HG03280 (cell line): ENCODE results near the gene COL4A5.
"Not testable (repeated sequence)": the region's sequence is repeated elsewhere in the genome, so short reads cannot be mapped to it uniquely, and the experiment has no call there.

Experiments
- ATAC-seq: cut with Tn5 transposase; IDR thresholded peaks from one replicate; pipeline ENCODE4 v1.9.1; 2021; ENCODE audit warnings: mild to moderate bottlenecking, moderate library complexity; ENCODE audit not compliant: unreplicated experiment

Gene COL4A5

DNA sequence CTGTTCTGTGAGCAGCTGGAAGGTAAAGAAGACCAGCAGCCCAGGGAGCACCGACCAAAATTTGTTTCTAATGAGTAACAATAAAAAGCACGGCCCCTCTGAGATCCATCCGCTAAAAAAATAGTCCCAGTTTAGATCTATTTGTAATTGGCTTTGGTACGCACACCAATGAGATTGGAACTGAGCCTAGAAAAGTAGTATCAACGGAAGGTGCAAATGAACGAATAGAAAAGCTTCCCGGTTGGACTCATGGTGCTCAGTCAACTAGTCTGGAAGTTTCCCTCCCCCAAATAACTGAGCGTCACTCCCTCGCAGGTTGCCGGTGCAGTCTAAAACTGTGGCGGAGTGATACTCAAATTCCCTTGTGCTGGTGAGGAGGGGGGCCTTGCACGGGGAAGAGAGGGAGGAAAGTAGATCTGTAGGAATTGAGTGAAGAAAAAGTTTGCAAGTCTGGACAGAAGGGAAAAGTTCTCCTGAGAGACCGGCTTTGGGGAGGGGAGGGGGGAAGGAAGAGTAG, at the start of gene COL4A5:
TSS of gene COL4A5 (plus strand) at position 413 of the 517 bp plus-strand sequence. CDS start 288 bp downstream, outside the sequence.
- ATAC-seq = no peak

GRCh38 chrX:108390976-108391717, 48.5 kb upstream of the COL4A5 start:
- ATAC-seq = not testable (repeated sequence)

- ATAC-seq = no peak
Measured at GRCh38 chrX:108396188-108396891, 43.3 kb upstream of the COL4A5 start.

GRCh38 chrX:108396986-108397385, 42.7 kb upstream of the COL4A5 start:
- no peak for ATAC-seq

DNA sequence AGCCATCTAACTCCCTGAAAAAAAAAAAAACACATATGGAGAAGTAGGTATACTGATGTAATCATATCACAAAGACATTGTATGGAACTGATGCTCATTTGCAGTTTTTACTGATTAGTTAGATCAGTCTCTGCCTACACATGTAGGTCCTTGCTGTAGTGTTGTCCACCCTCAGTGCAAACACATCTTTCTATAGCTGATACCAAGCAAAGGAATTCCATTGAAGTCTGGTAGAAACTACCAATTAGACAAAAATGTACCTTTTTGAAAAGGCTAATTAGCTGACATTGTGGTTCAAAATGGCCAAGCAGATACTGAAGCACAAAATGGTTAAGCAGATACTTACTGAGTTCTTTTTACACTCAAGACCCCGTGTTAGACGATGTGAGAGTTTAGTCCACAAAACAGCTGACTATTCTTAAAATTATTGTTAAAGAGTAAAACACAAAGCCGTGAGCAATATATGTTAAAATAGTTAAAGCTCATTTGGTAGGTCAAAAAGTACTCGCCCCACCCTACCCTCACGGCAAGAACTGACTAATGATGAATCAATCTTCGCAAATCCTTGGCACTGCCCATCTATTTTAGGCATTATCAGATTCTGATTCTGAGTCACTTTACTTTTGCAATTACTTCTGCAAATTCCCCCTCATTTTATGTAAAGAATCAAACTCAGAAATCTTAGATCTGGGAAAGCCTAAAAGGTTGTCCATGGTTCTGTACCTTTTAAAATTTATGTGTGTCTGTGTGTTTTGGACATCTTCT, 41.8 kb upstream of the COL4A5 start:
- ATAC-seq = no peak

DNA sequence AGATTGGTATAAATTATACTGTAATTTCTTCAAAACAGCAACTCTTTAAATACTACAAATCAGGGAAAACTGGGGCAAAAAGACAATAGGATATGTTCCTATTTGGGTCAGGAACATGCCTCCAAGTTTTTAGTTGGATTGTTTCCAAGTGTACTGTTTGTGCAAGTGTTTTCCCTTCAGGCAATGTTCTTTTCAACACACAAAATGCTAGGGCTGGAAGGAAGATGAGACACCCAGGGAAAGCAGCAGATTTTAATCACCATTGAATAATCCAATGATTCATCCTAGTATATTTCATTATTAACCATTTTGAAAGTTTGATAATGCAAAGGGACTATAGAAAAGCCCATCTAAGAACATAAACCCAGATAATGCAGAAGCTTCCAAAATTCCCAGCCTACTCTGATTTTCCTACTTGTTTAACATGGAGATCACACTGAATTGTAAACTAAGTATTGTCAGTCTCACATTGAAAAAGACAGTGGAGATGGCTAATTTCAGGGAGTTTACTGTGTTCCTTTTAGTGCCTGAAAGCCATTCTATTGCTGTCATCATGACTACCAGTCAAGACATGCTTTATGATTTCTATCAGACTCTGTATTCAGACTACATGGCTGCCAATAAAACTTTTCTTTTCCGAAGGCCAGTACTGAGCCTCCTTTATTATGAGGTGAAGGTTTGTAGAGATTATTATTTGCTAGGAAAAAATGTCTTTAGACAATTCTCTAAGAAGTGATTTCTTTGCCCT, 40.0 kb upstream of the COL4A5 start:
- ATAC-seq = no peak

- no peak for ATAC-seq
Measured at GRCh38 chrX:108412783-108413182, 26.9 kb upstream of the COL4A5 start.

GRCh38 chrX:108415146-108415545, 24.5 kb upstream of the COL4A5 start:
- no peak for ATAC-seq

GRCh38 chrX:108415891-108416290, 23.7 kb upstream of the COL4A5 start:
- ATAC-seq = no peak

GRCh38 chrX:108417257-108417656, 22.4 kb upstream of the COL4A5 start:
- ATAC-seq = peak; percentile 57

DNA sequence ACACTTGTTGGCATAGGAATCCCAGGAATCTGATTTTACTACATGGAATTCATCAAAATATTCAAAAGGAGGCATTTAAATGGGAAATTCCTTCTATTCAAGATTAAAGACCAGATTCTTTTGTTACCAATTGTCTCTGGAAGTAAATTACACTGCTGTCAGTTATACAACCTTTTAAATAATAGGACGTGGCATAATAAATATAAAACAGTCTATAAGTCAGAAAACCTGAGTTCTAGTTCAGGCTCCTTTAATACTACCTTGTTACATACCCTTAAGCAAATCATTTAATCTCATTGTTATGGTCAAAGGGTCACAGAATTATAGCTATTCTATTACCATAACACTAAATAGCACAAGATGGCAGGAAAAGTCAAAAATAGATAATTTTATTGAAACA, 20.2 kb upstream of the COL4A5 start:
- no peak for ATAC-seq

DNA sequence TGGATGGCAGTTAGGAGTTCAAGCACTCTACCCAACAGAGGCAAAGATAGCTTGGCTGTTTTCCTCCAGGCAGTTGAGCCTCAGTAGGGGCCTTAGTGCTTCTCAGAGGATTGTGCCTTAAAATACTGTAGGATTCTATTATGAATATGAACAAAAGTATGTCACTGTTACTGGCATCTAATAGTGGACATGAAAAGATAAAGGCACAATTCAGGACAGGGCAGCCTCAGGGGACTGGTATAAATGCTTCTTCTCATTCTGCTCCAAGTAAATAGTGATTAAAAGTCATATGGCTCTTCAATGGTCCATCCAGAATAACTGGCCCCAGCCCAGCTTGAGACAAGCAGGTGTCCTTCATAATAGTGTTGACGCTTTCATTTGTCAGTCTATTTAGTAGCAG, 19.2 kb upstream of the COL4A5 start:
- no peak for ATAC-seq

DNA sequence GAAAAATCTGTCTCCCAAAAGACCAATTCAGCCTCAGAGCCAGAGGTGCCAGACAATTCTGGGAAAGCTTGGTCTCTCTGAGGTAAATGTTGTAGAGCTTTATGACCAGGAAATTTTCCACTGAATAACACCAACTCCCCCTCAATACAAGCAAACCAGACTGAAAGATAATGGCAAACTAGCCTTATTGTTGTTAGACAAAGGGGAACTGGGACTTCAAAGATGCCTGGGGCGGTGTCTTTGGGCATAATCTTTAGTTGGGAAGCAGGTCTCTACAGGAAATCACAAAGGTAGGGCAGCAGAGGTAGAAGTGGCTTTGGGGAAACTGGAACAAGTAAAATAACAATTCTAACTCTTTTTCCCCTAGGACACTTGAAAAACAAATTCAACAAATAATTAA, 13.4 kb upstream of the COL4A5 start:
- ATAC-seq = no peak

DNA sequence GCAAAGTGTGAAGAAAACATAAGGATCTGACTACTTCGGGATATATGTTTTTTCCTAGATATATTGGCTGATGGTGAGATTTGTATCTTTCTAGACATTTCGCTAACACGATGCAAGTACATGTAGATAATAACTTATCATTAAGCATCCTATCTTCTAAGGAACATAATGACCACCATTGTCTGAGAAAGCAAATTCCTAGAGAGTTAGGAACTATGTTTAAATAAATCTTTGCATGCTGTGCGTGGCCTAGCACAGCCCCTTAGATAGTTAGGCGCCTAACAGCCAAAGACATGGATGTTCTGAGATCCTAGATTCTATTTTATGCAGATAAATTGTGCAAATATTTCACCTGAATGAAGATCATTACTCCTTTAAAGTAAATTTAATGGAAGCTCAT, 4.4 kb upstream of the COL4A5 start:
- ATAC-seq = no peak

- ATAC-seq = no peak
Measured at GRCh38 chrX:108437349-108438109, 2.1 kb upstream of the COL4A5 start.

- no peak for ATAC-seq
Measured at GRCh38 chrX:108438110-108438623, 1.5 kb upstream of the COL4A5 start, which contains the start of gene COL4A6. TSS of gene COL4A6 (minus strand) at chrX:108438422. CDS start at chrX:108438196, 226 bp downstream.

DNA sequence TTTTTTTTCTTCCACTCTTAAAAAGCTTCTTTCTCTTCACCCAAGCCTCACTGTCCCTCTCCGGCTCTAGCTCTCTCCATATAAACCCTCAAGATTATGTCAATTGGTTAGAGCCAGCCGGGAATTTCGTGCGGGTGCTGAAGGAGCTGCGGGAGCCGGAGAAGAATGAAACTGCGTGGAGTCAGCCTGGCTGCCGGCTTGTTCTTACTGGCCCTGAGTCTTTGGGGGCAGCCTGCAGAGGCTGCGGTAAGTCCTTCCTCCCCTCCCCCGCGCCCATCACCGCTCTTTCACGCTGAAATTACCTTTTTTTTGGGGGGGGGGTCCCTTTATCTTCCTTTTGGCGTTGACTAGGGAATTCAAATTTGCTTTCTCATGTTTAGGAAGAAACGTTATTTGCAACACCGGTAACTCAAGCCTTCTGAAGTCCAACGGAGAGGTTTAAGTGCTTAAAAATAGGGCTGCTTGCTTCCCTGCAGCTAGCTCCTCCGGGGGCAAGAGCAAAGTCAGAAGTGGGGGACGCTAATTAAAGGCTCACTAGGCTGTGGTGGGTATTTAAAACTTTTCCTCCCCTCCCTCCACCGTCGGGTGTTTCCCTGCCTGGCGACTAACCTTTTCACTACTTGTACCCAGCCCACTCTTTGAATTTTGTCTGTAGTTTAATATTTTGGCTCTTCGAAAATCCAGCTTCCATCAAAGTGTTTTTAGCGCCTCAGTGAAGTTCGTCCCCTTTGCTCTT, 491 bp downstream of the COL4A5 start:
- no peak for ATAC-seq

- no peak for ATAC-seq
Measured at GRCh38 chrX:108442901-108443464, 3.3 kb downstream of the COL4A5 start.

DNA sequence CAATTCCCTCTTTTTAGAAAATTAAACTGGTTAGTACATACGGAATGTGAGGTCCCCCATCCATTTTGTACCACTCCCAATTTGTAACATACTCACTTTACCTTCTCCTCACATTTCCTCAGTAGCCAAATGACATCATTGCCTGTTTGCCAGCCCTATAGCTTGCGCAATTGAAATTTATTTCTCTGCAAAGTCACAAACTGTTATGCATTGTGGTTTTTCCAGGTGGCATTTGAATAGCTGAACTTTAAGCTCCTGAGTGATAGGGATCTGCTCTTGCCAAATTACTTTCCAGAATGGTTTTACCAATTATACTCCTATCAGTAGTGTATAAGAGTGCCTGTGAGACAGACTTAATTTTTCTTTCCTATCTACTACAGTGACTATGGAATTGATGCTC, 7.7 kb downstream of the COL4A5 start:
- no peak for ATAC-seq
